MV-4-11 (cell line): ENCODE measurements around the gene NUP98.
"Not testable (repeated sequence)": the region's sequence is repeated elsewhere in the genome, so short reads cannot be mapped to it uniquely, and the experiment has no call there.

ENCODE experiments used
- DNase-seq: peaks from one replicate; lab custom pipeline; 2025; lab: John Stamatoyannopoulos, UW

NUP98 gene

DNA sequence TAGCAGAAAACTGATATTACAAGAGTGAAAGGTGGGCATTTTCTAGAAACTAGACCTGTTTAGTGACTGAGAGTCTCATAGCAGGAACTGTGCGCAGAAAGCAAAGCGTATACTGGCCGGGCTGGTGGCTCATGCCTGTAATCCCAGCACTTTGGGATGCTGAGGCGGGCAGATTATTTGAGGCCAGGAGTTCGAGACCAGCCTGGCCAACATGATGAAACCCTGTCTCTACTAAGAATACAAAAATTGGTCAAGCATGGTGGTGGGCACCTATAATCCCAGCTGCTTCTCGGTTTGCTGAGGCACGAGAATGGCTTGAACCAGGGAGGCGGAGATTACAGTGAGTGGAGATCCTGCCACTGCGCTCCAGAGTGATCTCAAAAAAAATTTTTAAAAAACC, 1.8 kb upstream of the NUP98 start:
- DNase-seq: no peak

DNA sequence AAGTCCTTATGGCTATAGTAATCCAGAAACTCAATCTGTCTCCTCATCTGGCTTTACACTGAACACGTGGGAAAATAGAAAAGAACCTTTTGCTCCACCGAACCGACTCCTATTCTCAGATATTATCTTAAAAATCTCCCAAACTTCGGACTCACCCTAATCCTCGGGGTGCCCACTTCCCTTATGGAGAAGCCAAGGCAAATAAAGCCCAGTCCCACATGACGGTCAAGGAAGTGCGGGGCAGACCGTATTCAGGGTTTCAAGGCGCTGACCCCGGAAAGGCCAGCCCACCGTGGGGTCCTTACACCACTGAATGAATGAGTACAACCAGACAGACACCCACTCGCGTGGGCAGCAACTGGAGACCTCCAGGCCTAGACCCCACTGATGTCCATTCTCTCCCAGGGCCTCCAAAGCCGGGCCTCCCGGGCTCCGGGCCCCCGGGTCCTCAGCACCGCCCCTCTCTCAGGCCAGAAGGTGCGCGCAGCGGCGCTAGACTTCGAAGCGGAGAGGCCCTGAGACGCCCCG, 489 bp downstream of the NUP98 start:
- DNase-seq: no peak

GRCh38 chr11:3796346-3796745, 1.0 kb downstream of the NUP98 start:
- DNase-seq: no peak

DNA sequence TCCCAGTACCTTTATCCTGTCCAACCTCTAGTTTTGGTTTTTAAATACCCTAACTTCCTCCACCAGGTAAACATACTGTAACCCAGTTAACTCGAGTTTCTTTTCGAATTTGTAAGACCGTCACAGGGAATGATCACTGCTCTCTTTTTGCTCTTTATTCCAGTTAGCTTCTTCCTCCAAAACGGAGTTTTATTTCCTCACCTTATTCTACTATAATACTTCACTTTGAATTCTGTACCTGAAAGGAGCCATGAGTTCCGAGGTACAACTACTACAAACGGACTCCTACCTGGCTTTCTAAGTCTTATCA, 1.4 kb downstream of the NUP98 start:
- DNase-seq: no peak

DNA sequence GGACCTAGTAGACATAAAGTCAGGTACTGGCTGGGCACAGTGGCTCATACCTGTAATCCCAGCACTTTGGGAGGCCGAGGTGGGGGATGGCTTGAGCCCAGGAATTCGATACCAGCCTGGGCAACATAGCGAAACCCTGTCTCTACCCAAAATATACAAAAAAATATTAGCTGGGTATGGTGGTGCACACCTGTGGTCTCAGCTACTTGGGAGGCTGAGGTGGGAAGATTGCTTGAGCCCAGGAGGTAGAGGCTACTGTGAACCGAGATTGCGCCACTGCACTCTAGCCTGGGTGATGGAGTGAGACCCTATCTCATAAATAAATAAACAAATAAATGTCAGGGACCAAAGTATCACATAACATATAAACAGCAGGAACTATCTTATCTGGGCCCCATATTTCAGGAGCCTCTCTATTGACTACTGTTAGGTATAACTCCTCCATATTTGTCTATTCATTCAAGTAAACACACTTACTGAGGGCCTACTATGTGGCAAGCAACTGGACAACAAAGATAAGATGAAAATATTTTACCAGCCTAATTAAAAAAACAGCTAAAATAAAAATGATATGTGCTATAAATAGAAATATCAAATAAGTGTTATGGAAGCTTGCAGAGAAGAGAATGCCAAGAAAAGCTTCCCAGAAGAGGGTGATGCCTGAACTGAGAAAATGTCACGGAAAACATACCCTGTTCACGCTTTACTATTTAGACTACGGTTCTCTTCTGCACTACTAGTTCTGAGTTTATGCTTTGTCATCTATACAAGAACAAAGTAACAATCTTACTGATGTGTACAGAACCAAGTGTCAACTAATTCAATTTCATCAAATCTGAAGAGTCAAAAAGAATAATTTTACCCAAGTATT, 2.0 kb downstream of the NUP98 start:
- DNase-seq: no peak

DNA sequence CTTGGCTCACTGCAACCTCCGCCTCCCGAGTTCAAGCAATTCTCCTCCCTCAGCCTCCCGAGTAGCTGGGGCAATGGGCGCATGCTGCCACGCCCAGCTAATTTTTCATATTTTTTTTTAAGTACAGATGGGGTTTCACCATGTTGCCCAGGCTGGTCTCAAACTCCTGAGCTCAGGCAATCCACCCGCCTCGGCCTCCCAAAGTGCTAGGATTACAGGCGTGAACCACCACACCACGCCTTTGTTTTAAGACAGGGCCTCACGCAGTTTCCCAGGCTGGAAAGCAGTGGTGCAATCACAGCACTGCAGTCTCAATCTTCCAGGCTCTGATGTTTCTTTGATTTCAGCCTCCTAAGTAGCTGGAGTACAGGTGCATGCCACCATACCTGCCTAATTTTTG, 3.0 kb downstream of the NUP98 start:
- not testable (repeated sequence) for DNase-seq

GRCh38 chr11:3786781-3787428, 10.4 kb downstream of the NUP98 start:
- no peak for DNase-seq

DNA sequence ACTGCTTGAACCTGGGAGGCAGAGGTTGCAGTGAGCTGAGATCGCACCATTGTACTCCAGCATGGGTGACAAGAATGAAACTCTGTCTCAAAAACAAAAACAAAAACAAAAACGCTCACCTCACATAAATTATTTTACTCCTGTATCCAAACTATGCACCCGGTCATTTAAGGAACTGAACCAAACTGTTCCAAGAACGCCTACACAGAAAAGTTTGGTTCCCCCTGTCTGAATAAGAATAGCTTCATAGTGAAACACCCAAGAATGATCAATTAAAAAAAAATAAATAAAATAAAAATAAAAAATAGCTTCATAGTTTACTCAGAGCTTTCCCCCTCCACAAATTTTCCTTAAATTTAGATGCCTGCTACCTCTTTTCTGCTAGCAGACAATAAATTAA, 13.7 kb downstream of the NUP98 start:
- DNase-seq: no peak

DNA sequence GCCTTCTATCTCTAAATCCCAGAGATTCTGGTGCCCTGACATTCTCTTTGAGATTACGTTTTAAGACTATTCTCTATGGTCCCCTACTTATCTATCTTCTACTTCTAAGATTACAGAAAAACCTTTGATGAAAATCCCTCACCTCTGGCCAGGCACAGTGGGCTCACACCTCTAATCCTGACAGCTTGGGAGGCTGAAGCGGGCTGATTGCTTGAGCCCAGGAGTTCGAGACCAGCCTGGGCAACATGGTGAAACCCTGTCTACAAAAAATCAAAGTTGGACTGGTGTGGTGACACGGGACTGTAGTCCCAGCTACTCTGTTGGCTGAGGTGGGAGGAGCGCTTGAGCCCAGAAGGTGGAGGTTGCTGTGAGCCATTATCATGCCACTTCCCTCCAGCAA, 14.4 kb downstream of the NUP98 start:
- no peak for DNase-seq

- DNase-seq: peak; percentile 75
Observed at GRCh38 chr11:3781423-3781822, 15.9 kb downstream of the NUP98 start.

DNA sequence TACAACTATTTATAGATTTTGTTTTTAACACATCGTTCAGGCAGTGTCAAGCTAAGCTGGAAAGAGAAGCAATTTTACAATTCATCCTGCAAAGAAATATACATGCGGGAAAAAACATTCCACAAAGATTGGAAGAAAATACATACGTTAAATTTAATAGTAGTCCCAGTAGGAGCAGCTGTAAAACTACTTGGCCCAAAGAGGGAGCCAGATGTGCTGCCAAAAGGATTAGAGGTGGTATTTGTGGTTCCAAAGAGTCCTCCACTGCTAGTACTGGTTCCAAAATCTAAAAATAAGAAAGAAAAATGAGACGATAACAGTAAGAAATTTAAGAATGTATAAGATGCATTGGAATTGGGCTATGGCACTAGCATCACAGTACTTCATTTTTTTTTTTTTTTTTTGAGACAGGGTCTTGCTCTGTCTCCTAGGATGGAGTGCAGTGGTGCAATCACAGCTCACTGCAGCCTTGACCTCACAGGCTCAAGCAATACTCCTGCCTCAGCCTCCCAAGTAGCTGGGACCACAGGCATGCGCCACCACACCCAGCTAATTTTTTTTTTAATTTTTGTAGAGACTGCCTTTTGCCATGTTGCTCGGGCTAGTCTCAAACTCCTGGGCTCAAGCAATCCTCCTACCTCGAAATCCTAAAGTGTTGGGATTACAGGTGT, 21.5 kb downstream of the NUP98 start:
- peak; percentile 25 for DNase-seq

GRCh38 chr11:3773180-3773579, 24.2 kb downstream of the NUP98 start:
- no peak for DNase-seq

DNA sequence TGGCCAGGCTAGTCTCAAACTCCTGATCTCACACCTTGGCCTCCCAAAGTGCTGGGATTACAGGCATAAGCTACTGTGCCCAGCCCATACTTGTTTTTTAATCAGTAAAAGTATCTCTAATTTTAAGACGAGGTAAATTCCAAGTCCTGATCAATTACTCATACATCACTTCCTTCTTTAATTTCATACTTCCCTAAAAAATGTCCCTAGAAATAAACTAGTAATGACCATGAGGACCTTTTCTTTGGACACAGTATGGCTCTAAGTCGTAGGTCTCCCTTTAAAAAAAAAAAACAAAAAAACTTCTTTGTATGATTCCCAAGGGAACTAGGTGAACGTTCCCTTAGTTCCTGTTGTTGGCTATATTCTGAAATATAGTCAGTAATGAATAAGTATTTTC, 29.8 kb downstream of the NUP98 start:
- no peak for DNase-seq

DNA sequence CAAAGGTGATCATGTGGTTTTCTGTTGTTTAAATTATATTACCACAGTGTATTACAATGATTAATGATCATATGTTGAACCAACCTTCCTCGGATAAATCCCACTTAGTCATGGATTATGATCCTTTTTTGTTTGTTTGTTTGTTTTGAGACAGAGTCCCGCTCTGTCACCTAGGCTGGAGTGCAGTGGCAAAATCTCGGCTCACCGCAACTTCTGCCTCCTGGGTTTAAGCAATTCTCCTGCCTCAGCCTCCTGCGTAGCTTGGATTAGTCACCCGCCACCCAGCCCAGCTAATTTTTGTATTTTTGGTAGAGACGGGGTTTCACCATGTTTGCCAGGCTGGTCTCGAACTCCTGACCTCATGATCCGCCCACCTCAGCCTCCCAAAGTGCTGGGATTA, 30.5 kb downstream of the NUP98 start:
- not testable (repeated sequence) for DNase-seq

DNA sequence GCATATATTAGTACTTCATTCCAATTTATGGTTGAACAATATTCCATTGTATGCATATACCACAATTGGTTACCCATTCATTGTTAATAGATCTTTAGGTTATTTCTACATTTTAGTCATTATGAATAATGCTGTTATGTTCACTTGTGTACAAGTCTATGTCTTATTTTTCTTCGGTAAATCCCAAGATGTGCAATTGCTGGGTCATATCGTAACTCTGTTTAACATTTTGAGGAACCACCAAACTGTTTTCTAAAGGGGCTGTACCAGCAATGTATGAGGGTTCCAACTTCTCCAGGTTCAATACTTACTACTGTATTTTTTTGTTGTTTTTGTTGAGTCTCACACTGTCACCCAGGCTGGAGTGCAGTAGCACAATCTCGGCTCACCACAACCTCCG, 33.1 kb downstream of the NUP98 start:
- DNase-seq: no peak

- DNase-seq: no peak
Observed at GRCh38 chr11:3755151-3755550, 42.2 kb downstream of the NUP98 start.

DNA sequence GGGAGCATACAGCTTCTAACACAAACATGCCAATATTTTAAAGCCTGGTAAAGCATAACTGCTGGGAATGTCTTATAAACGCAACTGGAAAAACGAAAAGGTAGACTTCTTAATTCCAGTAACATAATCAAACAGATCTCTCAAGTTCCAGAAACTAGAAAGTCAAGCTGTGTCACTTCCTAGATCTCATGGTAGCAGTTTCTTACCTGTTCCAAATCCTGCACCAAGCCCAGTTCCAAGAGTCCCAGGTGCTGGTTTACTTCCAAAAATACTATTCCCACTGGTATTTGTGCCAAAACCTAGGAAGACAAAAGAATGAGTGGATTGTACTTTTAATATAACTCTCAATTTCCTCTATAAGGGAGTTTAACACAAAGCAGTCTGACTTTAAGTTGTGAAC, 44.2 kb downstream of the NUP98 start:
- DNase-seq: no peak

- peak; percentile 63 for DNase-seq
Observed at GRCh38 chr11:3747704-3748103, 49.6 kb downstream of the NUP98 start.

- no peak for DNase-seq
Observed at GRCh38 chr11:3745161-3745560, 52.2 kb downstream of the NUP98 start.

DNA sequence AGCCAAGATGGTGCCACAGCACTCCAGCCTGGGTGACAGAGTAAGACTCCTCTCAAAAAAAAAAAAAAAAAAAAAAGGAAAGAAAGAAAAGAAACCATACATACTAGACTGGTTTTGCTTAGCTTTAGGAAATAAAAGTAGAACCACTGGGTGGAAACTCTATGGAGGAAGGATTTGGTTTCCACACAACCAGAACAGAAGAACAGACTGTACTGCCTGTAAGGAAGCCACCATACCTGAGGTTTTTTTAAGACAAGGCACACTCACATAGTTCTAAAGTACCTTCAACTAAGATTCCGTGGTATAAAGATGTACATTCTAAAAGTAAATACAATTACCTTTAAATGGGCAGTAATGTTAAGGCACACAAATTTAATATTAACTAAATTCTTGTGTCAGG, 58.6 kb downstream of the NUP98 start:
- DNase-seq: no peak

DNA sequence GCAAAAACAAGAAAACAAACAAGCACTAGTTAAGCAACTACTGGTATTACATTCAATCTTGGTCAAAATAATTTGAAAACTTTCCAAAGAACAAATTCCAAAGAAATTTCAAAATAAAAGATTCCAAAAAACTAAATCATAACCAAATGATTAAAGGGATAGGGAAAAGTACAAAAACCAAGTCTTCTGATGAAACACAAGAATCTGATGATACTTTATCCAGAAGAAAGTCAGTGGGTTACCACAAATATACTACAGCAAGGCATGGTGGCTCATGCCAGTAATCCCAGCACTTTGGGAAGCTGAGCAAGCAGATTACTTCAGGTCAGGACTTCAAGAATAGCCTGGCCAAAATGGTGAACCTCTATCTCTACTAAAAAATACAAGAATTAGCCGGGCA, 59.1 kb downstream of the NUP98 start:
- no peak for DNase-seq

- no peak for DNase-seq
Observed at GRCh38 chr11:3737386-3737933, 59.9 kb downstream of the NUP98 start.

- DNase-seq: no peak
Observed at GRCh38 chr11:3736816-3737215, 60.5 kb downstream of the NUP98 start.
